Memory B cell (primary cell): ENCODE results near the gene LYSMD1.

ENCODE experiments used
- ATAC-seq: fragments of 150-1000 bp; cut with Tn5 transposase; 2 replicates; pipeline ENCODE4 v1.10.0; 2021; ENCODE audit warnings: low read depth, mild to moderate bottlenecking, moderate library complexity
- DNase-seq, 2 donors: peaks; one replicate each; pipeline ENCODE4 v3.0.0; 2022; ENCODE audit warnings: low spot score in 2 of 2
- H3K27ac Mint-ChIP-seq: one replicate; pipeline ENCODE4 v1.8.0; 2022; ENCODE audit warnings: mild to moderate bottlenecking, moderate library complexity, mixed read lengths
- H3K27me3 Mint-ChIP-seq: one replicate; pipeline ENCODE4 v1.8.0; 2022; ENCODE audit warnings: mixed read lengths
- H3K36me3 Mint-ChIP-seq: one replicate; pipeline ENCODE4 v1.8.0; 2022; ENCODE audit warnings: mild to moderate bottlenecking, mixed read lengths
- H3K4me1 Mint-ChIP-seq: one replicate; pipeline ENCODE4 v1.8.0; 2022; ENCODE audit warnings: mixed read lengths
- H3K4me3 Mint-ChIP-seq: one replicate; pipeline ENCODE4 v1.8.0; 2022; ENCODE audit warnings: mild to moderate bottlenecking, moderate library complexity, mixed read lengths
- H3K9me3 Mint-ChIP-seq: one replicate; pipeline ENCODE4 v1.8.0; 2022; ENCODE audit warnings: mixed read lengths

LYSMD1 gene

DNA sequence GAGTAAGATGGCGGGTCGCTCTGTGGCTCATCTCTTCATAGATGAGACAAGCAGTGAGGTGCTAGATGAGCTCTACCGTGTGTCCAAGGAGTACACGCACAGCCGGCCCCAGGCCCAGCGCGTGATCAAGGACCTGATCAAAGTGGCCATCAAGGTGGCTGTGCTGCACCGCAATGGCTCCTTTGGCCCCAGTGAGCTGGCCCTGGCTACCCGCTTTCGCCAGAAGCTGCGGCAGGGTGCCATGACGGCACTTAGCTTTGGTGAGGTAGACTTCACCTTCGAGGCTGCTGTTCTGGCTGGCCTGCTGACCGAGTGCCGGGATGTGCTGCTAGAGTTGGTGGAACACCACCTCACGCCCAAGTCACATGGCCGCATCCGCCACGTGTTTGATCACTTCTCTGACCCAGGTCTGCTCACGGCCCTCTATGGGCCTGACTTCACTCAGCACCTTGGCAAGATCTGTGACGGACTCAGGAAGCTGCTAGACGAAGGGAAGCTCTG lies 6.9 kb downstream of the LYSMD1 start:
- no peaks in the 10 kb centered on the region for H3K9me3 Mint-ChIP-seq
- peaks cover 16% of the 10 kb centered on the region for H3K36me3 Mint-ChIP-seq
- DNase-seq, result no peak
- H3K27ac Mint-ChIP-seq, result peak overlapping the region; percentile 13
- H3K4me1 Mint-ChIP-seq, result peaks cover 30% of the 10 kb centered on the region
- H3K4me3 Mint-ChIP-seq, result no peak overlapping the region
- no peaks in the 10 kb centered on the region for H3K27me3 Mint-ChIP-seq
- ATAC-seq, result no peak

- DNase-seq (no peak), ATAC-seq (no peak)
- peaks cover 30% of the 10 kb centered on the region for H3K4me1 Mint-ChIP-seq
- H3K4me3 Mint-ChIP-seq, result peak overlapping the region; percentile 80
- no peaks in the 10 kb centered on the region for H3K9me3 Mint-ChIP-seq
- H3K27ac Mint-ChIP-seq, result no peak overlapping the region
- peaks cover 16% of the 10 kb centered on the region for H3K36me3 Mint-ChIP-seq
- no peaks in the 10 kb centered on the region for H3K27me3 Mint-ChIP-seq
Measured at GRCh38 chr1:151158326-151158725, 7.4 kb downstream of the LYSMD1 start.

DNA sequence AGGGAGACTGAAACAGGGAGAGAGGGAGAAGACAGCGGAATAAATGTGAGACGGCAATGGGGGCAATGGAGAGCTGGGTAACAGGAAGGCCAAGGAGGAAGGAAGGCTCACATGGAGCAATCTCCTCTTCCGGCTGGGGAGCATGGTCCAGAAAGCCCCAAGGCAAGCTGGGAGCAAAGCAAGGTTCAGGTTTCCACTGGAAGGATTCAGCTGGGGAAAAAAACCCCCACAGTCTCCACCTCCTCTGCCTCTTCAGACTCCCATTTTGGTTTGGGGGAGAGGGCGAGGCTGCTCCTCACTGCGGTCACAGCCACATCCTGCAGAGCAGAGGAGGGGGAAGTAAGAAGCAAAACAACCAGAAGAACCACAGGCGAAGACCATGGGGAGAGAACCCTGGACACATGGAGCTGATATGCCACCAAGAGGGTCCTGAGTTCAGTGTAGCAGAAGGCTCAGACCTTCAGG lies 8.6 kb downstream of the LYSMD1 start:
- H3K27me3 Mint-ChIP-seq, result no peaks in the 10 kb centered on the region
- peak overlapping the region; percentile 84 for H3K27ac Mint-ChIP-seq
- no peak for ATAC-seq
- H3K36me3 Mint-ChIP-seq, result peaks cover 13% of the 10 kb centered on the region
- no peak for DNase-seq
- peaks cover 26% of the 10 kb centered on the region for H3K4me1 Mint-ChIP-seq
- H3K9me3 Mint-ChIP-seq, result no peaks in the 10 kb centered on the region
- H3K4me3 Mint-ChIP-seq, result peak overlapping the region; percentile 99

- DNase-seq, result peak; percentile 48 to 53
- ATAC-seq, result peak; percentile 89
- Mint-ChIP-seq H3K9me3 (no peaks in the 10 kb centered on the region), H3K27me3 (no peaks in the 10 kb centered on the region), H3K4me3 (peak within 1 kb of the TSS; percentile 99), H3K4me1 (peaks cover 26% of the 10 kb centered on the region), H3K27ac (peak within 1 kb of the TSS; percentile 84), H3K36me3 (peaks cover 12% of the 10 kb centered on the region)
Measured at GRCh38 chr1:151156515-151156819, 9.2 kb downstream of the LYSMD1 start, which contains the start of gene TNFAIP8L2. TSS of gene TNFAIP8L2 (plus strand) at chr1:151156649. CDS start at chr1:151158698, 2,049 bp downstream.

DNA sequence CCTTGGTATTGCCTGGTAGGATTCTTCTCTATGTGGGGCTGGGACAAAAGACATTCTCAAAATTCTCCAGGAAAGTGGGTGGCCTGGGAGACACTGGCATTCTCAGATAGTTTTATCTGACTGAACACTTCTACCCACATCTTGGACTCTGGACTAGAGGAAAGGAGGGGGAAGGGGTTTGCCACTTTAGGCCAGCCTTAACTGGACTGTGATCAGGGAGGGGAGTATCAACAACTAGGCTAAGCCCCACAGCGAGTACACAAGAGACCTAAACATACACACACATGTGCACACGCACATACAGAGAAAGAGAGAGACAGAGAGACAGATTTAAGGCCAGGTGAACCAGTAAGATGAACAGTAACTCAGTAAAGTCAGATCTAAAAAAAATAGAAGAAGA lies 18.0 kb downstream of the LYSMD1 start:
- ATAC-seq (no peak), DNase-seq (no peak)
- Mint-ChIP-seq H3K4me1 (peaks cover 15% of the 10 kb centered on the region), H3K27ac (no peak overlapping the region), H3K36me3 (no peaks in the 10 kb centered on the region), H3K4me3 (peak overlapping the region; percentile 89), H3K9me3 (no peaks in the 10 kb centered on the region), H3K27me3 (peaks cover 6% of the 10 kb centered on the region)

DNA sequence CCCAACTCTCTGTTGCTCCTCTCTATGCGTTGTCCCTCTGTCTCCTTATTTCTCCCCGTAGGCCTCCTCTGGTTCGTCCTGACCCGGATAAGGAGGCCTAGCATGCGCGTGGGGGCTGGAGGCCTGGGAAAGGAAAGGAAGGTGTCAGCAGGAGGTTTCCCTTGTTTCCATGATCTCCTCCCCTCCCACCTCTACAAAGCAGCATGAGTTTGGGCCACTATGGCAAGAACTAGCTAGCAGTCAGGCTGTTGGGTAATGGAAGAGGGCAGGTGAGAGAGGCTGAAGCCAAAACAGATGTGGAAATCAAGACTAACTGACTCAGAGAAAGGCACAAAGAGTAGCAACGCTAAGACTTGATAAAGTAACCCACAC lies 18.6 kb downstream of the LYSMD1 start:
- no peak overlapping the region for H3K27ac Mint-ChIP-seq

DNA sequence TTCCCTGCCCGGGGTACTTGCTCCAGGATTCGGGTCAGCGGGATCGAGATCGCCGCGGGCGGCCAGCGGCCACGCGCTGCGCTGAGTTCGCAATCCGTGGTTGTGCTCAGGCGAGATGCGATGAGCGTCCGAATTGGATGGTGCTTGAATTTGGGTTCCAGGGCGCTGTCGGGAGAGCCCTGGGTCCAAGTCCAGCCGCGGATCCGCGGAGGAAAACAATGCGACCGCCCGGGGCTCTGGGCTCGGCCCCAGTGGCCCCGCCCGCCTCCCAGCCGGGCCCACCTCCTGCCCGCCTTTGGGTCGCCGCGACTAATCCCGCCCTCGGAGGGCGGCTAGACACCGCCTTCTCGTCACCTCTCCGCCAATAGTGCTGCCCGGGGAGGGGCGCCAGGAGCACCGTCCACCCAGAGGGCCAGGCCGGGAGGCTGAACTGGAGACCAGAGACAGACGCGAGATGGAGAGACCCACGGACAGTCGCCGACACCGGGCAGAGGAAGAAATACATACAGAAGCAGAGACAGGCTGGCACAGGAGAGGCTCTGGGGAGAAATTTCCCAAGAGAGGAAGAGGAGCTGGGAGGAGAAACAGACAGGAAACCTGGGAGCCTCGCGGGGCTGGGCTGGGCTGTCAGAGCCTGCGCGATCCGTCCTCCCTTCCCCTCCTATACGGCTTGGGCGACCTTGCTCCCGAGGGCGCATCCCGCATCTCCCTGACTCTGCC lies 19.1 kb downstream of the LYSMD1 start, which contains the start of gene SEMA6C:
Gene SEMA6C (minus strand): TSS at position 220 of the 720 bp plus-strand sequence. CDS start 4,010 bp downstream, outside the sequence.
- Mint-ChIP-seq H3K36me3 (no peaks in the 10 kb centered on the region), H3K4me1 (peaks cover 18% of the 10 kb centered on the region), H3K9me3 (no peaks in the 10 kb centered on the region), H3K27ac (peak within 1 kb of the TSS; percentile 43), H3K4me3 (peak within 1 kb of the TSS; percentile 89), H3K27me3 (peaks cover 6% of the 10 kb centered on the region)
- ATAC-seq, result peak; percentile 99
- DNase-seq, result peak; percentile 72 to 74

More for the DNA sequence above, 18.6 kb downstream of the LYSMD1 start:
- peak; percentile 1 for ATAC-seq
- Mint-ChIP-seq H3K9me3 (no peaks in the 10 kb centered on the region), H3K36me3 (no peaks in the 10 kb centered on the region), H3K27me3 (peaks cover 6% of the 10 kb centered on the region), H3K4me1 (peaks cover 18% of the 10 kb centered on the region), H3K4me3 (peak overlapping the region; percentile 89)
- DNase-seq, result no peak

DNA sequence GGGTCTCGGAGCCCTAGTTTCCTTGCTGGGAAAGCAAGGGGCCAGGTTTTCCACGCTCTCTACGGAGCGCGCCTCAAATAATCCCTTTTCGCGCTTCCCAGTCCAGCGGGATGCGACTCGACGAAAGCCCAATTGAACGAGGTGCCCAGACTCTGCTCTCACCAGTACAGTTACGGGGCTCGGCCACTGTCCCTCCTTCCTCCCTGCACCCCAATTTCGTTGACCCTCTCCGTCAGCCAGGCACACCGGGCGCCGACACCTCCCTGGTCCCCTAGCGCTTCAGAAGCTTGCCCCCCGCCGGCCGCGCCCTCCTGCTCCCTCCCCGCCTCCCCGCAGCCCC lies 19.7 kb downstream of the LYSMD1 start:
- ATAC-seq (peak; percentile 2), DNase-seq (no peak)
- Mint-ChIP-seq H3K27me3 (peaks cover 6% of the 10 kb centered on the region), H3K36me3 (no peaks in the 10 kb centered on the region), H3K27ac (no peak overlapping the region), H3K4me1 (peaks cover 18% of the 10 kb centered on the region), H3K9me3 (no peaks in the 10 kb centered on the region), H3K4me3 (peak overlapping the region; percentile 89)

DNA sequence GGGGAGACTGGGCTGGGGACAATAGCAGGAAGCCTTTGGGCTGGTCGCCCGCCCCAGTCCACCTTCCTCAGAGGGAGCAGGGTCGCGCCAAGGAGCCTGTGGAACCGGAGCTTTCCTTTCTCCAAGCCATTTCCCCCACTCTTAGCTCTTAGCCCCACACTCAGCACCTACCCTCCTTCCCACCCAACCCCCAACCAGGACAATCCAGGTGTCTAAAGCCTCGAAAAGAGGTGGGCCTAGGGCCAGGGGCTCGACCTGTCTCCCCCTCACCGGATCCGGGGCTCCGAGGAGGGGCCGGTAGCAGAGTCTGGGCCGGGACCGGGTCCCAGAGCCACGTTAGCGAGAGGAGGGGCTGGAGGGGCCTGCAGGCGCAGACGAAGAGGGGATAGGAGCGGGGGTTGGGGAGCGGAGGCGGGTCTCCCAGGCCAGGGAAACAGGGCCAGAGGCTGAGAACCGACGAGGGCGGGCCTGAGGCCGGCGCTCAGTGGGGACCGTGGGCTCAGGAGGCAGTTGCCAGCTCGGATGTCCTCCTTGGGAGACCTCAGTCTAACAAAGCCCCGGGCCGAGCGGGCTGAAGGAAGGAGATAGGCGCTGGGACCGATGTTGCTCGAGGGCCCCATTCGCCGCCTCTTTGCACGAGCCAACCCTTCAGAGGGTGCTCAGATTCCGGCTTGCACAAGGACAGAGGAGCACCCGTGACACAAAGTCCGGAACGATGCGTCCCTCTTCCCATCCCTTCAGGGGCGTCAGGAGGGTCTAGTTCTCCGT lies 20.2 kb downstream of the LYSMD1 start:
- peaks cover 18% of the 10 kb centered on the region for H3K4me1 Mint-ChIP-seq
- no peak for DNase-seq
- no peaks in the 10 kb centered on the region for H3K9me3 Mint-ChIP-seq
- peak; percentile 18 for ATAC-seq
- H3K27ac Mint-ChIP-seq, result no peak overlapping the region
- H3K27me3 Mint-ChIP-seq, result peaks cover 5% of the 10 kb centered on the region
- H3K4me3 Mint-ChIP-seq, result peak overlapping the region; percentile 89
- no peaks in the 10 kb centered on the region for H3K36me3 Mint-ChIP-seq

DNA sequence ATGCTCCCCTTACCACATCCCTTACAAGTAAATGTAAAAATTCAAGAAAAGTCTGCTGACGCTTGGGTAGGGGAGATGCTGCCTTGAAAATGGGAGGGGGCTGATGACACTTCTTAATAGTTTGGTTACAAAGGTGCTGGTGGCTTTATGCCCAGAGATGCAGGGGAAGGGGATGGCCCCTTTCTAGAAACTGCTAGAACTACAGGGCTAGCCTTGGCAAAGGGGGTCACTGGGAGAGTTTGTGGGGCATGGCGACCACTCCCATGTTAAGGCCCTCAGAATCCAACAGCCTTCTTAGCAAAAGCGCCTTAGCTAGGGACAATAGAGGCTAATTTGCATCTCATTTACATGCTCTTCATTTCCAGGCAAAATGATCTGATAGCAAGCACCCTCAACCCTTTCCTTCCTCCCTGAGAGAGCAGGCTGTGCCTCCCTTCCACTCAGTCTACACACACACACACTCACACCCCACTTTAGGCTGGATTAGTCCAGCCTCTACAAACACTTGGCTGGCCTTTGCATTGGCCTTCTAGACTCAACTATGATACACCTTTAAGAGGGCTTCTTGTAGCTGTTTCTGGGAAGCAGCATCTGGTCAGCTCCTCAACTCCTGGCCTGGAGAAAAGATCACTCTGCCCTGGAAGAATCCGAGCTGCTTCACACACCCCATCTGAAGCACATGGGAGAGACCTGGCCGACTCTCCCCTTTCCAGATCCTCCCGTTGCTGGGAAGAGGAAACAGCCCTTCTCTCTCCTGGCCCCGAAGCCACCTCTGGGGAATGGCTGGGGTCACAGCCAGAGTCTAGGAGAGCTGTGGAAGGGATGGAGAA lies 21.0 kb downstream of the LYSMD1 start:
- Mint-ChIP-seq H3K27ac (no peak overlapping the region), H3K4me3 (peak overlapping the region; percentile 19), H3K27me3 (peaks cover 5% of the 10 kb centered on the region), H3K9me3 (no peaks in the 10 kb centered on the region), H3K36me3 (no peaks in the 10 kb centered on the region), H3K4me1 (peaks cover 18% of the 10 kb centered on the region)
- ATAC-seq (no peak), DNase-seq (no peak)

DNA sequence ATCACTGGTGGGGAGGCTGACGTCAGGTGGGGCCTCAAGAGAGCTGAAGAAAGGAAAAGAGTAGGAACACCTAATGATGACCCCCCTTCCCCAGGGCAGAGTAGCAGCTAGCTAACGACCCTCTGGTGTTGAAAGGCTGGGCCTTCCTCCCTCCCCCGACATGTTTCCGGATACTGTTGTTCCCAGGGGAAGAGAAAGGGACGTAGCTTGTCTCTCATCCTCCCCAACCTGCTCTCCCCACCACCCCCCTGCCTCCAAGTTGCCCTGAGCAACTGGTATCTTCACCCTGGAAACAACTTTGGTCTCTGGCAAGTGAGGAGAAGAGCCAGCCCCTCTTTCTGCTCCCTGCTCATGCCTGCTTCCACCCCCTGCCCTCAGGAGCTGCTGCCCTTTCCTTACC lies 21.7 kb downstream of the LYSMD1 start:
- peaks cover 18% of the 10 kb centered on the region for H3K4me1 Mint-ChIP-seq
- DNase-seq (no peak), ATAC-seq (no peak)
- no peaks in the 10 kb centered on the region for H3K9me3 Mint-ChIP-seq
- peaks cover 5% of the 10 kb centered on the region for H3K27me3 Mint-ChIP-seq
- no peak overlapping the region for H3K4me3 Mint-ChIP-seq
- no peaks in the 10 kb centered on the region for H3K36me3 Mint-ChIP-seq
- H3K27ac Mint-ChIP-seq, result no peak overlapping the region

DNA sequence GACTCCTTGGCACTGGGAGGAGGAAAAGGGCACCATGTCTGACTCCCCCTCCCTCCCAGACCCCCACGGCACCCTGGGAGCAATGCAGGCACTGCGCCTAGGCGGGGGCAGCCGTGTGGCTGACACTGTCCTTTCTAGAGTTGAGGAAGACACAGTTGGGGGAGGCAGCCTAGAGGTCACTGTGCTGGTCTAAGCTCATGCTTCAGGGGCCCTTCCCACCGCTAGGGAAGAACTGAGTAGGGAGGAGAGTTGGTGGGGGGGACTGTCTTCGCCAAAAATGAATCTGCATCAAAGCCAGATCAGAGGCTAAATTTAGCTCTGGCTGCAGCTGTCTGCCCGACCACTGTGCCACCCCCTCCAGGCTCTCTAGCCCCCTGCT lies 22.7 kb downstream of the LYSMD1 start:
- no peak for ATAC-seq

GRCh38 chr1:151142411-151143056 lies 23.2 kb downstream of the LYSMD1 start:
- ATAC-seq (no peak), DNase-seq (no peak)
- Mint-ChIP-seq H3K9me3 (no peaks in the 10 kb centered on the region), H3K36me3 (no peaks in the 10 kb centered on the region), H3K27ac (no peak overlapping the region), H3K27me3 (peaks cover 5% of the 10 kb centered on the region), H3K4me3 (no peak overlapping the region), H3K4me1 (peaks cover 18% of the 10 kb centered on the region)

More for the DNA sequence above, 22.7 kb downstream of the LYSMD1 start:
- Mint-ChIP-seq H3K9me3 (no peaks in the 10 kb centered on the region), H3K4me1 (peaks cover 18% of the 10 kb centered on the region), H3K4me3 (no peak overlapping the region), H3K27me3 (peaks cover 5% of the 10 kb centered on the region), H3K36me3 (no peaks in the 10 kb centered on the region), H3K27ac (no peak overlapping the region)
- no peak for DNase-seq
